ENCODE measurements around the gene CD63. TPM values are rescaled to one million over a fixed set of nuclear protein-coding genes. Genes with fewer than 3 reads are reported as not detected.

Gene CD63
- total and polyA plus RNA-seq, 7 experiments from 2014 or later = 43.2 to 216 (median 68.7) TPM

Other genes with a start within 250 kb of the CD63 start
- gene OR6C68, start 236.6 kb downstream of the CD63 start, total RNA-seq = not detected
- not detected for gene OR6C68, start 236.6 kb downstream of the CD63 start, polyA plus RNA-seq
- not detected for gene OR6C4, start 179.4 kb downstream of the CD63 start, total RNA-seq
- gene OR6C4, start 179.4 kb downstream of the CD63 start, polyA plus RNA-seq = not detected
- gene OR2AP1, start 156.5 kb downstream of the CD63 start, total RNA-seq = under 1 TPM in 1 of 5 experiments, not detected in 4; 0.24 TPM
- not detected for gene OR2AP1, start 156.5 kb downstream of the CD63 start, polyA plus RNA-seq
- gene OR10P1, start 92.1 kb downstream of the CD63 start, total RNA-seq = not detected
- not detected for gene OR10P1, start 92.1 kb downstream of the CD63 start, polyA plus RNA-seq
- 1 to 10 TPM; 1.4 to 4.6 (median 3.6) TPM for gene ITGA7, start 21.1 kb downstream of the CD63 start, total RNA-seq
- gene ITGA7, start 21.1 kb downstream of the CD63 start, polyA plus RNA-seq = not detected
- 100 to 1,000 TPM in 1 of 5 experiments, 10 to 100 TPM in 4; 37.6 to 112 (median 71.5) TPM for gene BLOC1S1, start 13.0 kb downstream of the CD63 start, total RNA-seq
- gene BLOC1S1, start 13.0 kb downstream of the CD63 start, polyA plus RNA-seq = 100 to 1,000 TPM in 1 of 2 donors, 10 to 100 TPM in 1; 83.5 to 102 TPM
- gene RDH5, start 8.6 kb downstream of the CD63 start, total RNA-seq = 10 to 100 TPM; 14.6 to 24.9 (median 15.9) TPM
- 1 to 10 TPM in 1 of 2 donors, under 1 TPM in 1; 0.67 to 1.3 TPM for gene RDH5, start 8.6 kb downstream of the CD63 start, polyA plus RNA-seq
- gene GDF11, start 14.1 kb upstream of the CD63 start, total RNA-seq = 10 to 100 TPM in 3 of 5 experiments, 1 to 10 TPM in 2; 6.6 to 16.2 (median 12.0) TPM
- gene GDF11, start 14.1 kb upstream of the CD63 start, polyA plus RNA-seq = under 1 TPM; 0.79 TPM
- 10 to 100 TPM; 28.0 to 73.0 (median 41.7) TPM for gene SARNP, start 88.7 kb upstream of the CD63 start, total RNA-seq
- gene SARNP, start 88.7 kb upstream of the CD63 start, polyA plus RNA-seq = 100 to 1,000 TPM in 1 of 2 donors, 10 to 100 TPM in 1; 89.7 to 115 TPM
- gene ORMDL2, start 89.0 kb upstream of the CD63 start, total RNA-seq = 10 to 100 TPM; 12.3 to 67.3 (median 40.5) TPM
- 100 to 1,000 TPM in 1 of 2 donors, 10 to 100 TPM in 1; 96.0 to 107 TPM for gene ORMDL2, start 89.0 kb upstream of the CD63 start, polyA plus RNA-seq
- gene DNAJC14, start 100.6 kb upstream of the CD63 start, total RNA-seq = 10 to 100 TPM; 20.3 to 36.1 (median 35.9) TPM
- 10 to 100 TPM; 31.9 to 50.4 TPM for gene DNAJC14, start 100.6 kb upstream of the CD63 start, polyA plus RNA-seq
- gene MMP19, start 113.9 kb upstream of the CD63 start, total RNA-seq = under 1 TPM in 4 of 5 experiments, not detected in 1; 0.24 to 0.84 (median 0.54) TPM
- not detected for gene MMP19, start 113.9 kb upstream of the CD63 start, polyA plus RNA-seq
- gene PYM1, start 198.9 kb upstream of the CD63 start, total RNA-seq = 10 to 100 TPM; 18.5 to 46.9 (median 35.0) TPM
- 10 to 100 TPM; 62.1 to 70.7 TPM for gene PYM1, start 198.9 kb upstream of the CD63 start, polyA plus RNA-seq
- 1,000 to 10,000 TPM in 3 of 5 experiments, 100 to 1,000 TPM in 2; 705 to 1,507 (median 1,164) TPM for gene DGKA, start 202.2 kb upstream of the CD63 start, total RNA-seq
- 100 to 1,000 TPM; 259 to 557 TPM for gene DGKA, start 202.2 kb upstream of the CD63 start, polyA plus RNA-seq
- gene PMEL, start 237.0 kb upstream of the CD63 start, total RNA-seq = not detected
- under 1 TPM; 0.09 to 0.57 TPM for gene PMEL, start 237.0 kb upstream of the CD63 start, polyA plus RNA-seq
- gene CDK2, start 237.8 kb upstream of the CD63 start, total RNA-seq = 10 to 100 TPM; 19.0 to 77.2 (median 24.1) TPM
- 1 to 10 TPM; 7.0 to 9.6 TPM for gene CDK2, start 237.8 kb upstream of the CD63 start, polyA plus RNA-seq
- 100 to 1,000 TPM in 1 of 5 experiments, 10 to 100 TPM in 4; 45.2 to 109 (median 62.7) TPM for gene RAB5B, start 245.1 kb upstream of the CD63 start, total RNA-seq
- gene RAB5B, start 245.1 kb upstream of the CD63 start, polyA plus RNA-seq = 10 to 100 TPM; 69.6 to 86.7 TPM